OCI-LY3 (cell line): Measurements from ENCODE around the gene ADAD2.

ENCODE experiments used
- H2AFZ ChIP-seq: fragments of 200-600, 300-600 bp; shearing (Covaris generic); 2 replicates; pipeline ENCODE4 v1.6.0; 2014; ENCODE audit warnings: antibody characterized with exemption, low read depth, low read length
- H3K27ac ChIP-seq: fragments of 200-600, 300-600 bp; sonication (generic); 2 replicates; pipeline ENCODE4 v1.5.1; 2014; ENCODE audit warnings: mild to moderate bottlenecking, low read length, moderate library complexity, mixed read lengths
- H3K27me3 ChIP-seq: fragments of 200-600, 300-600 bp; sonication (generic); 2 replicates; pipeline ENCODE4 v1.6.1; 2014; ENCODE audit warnings: low read depth, low read length, mixed read lengths
- H3K36me3 ChIP-seq: fragments of 200-600, 300-600 bp; sonication (generic); replicated peaks from 2 replicates; pipeline ENCODE3; 2014; ENCODE audit warnings: low read depth, low read length, mixed read lengths
- H3K4me1 ChIP-seq: fragments of 300-600, 200-600 bp; sonication (generic); 2 replicates; pipeline ENCODE4 v1.6.1; 2014; ENCODE audit warnings: low read length, mixed read lengths
- H3K4me2 ChIP-seq: fragments of 200-600, 300-600 bp; sonication (generic); 2 replicates; pipeline ENCODE4 v1.6.1; 2014; ENCODE audit warnings: low read length, mixed read lengths
- H3K4me3 ChIP-seq: fragments of 300-600, 200-600 bp; sonication (generic); 2 replicates; pipeline ENCODE4 v1.5.1; 2014; ENCODE audit warnings: antibody characterized with exemption, mild to moderate bottlenecking, low read length, moderate library complexity
- H3K79me2 ChIP-seq: fragments of 300-600, 200-600 bp; shearing (Covaris generic); 2 replicates; pipeline ENCODE4 v1.6.1; 2014; ENCODE audit warnings: mild to moderate bottlenecking, low read length, mixed read lengths
- H3K9ac ChIP-seq: fragments of 300-600, 200-600 bp; shearing (Covaris generic); 2 replicates; pipeline ENCODE4 v1.6.0; 2014; ENCODE audit warnings: mild to moderate bottlenecking, low read length, moderate library complexity
- H3K9me3 ChIP-seq: fragments of 200-600, 300-600 bp; shearing (Covaris generic); 2 replicates; pipeline ENCODE4 v1.6.1; 2014; ENCODE audit warnings: low read length, mixed read lengths; ENCODE audit not compliant: insufficient read depth
- H4K20me1 ChIP-seq: fragments of 200-600, 300-600 bp; sonication (generic); 2 replicates; pipeline ENCODE4 v1.6.1; 2016; ENCODE audit warnings: low read length, mixed read lengths; ENCODE audit not compliant: insufficient read depth
- EZH2phosphoT487 ChIP-seq: fragments of 200-600 bp; shearing (Covaris generic); IDR thresholded peaks from 2 replicates; pipeline ENCODE4 v1.6.1; 2018; ENCODE audit warnings: antibody characterized with exemption, mixed run types, low read depth
- TF ChIP-seq, protein P1 (sequence below): fragments of 200-600, 300-600 bp; sonication (generic); IDR thresholded peaks from 2 replicates; pipeline ENCODE4 v1.5.1; 2014; ENCODE audit warnings: antibody characterized with exemption, low read length, low read depth

ADAD2 gene

DNA sequence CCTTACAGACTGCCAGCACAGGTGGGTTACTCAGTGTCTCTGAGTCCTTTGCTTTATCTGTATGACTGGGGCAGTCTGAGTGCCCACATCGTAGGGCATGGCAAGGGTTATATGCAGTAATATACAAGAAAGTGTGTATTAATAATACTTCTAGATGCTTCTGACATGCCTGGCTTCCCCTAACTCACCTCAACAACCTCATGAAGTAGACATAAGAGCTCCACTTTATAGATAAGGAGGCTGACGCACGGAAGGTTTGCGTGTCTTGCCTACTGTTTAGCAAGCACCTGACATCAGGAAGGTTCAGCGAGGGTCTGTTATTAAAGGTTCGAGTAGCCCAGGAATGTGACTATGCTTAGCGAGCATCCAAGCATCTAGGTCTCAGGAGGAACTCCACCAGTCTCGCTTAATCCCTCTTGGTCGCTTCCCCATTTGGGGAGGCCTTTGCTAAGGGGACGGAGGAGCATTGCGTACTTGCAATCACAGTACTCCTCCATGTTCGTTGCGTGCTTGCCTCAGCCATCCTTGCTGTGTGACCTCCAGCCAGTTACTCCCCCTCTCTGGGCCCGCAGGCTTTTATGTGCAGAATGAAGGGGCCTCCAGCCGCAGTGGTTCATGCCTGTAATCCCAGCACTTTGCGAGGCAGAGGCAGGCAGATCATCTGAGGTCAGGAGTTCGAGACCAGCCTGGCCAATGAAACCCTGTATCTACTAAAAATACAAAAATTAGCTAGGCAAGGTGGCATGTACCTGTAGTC, 47.2 kb downstream of the ADAD2 start:
- peaks cover 28% of the 10 kb centered on the region for H3K27me3 ChIP-seq

DNA sequence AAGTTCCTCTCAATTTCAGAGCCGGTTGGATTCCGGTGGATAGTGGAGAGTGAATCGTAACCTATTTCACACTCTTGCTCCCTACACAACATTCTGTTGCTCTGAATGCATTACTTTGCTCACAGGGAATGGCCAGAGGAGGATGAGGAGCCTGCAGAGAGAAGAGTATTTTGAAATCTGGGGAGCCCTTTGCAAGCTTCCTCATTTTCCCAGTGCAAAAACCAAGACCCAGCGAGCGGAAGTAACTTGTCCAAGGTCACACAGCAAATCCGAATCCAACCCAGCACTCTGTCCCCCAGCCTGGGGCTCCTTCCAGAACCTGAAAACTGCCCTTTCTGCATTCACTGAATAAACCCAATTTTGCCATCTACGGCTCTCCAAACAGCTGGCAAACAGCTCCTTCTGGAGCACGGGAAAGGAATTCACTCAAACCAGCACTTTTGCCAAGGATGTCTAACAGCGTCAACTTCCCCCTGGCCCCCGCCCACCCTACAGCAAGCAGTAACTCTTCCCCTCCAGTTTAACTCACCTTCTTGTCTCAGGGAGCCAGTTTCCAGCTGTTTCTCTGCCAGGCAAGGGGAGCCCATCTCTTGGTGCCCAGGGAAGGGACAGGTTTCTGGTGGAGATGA, 48.3 kb downstream of the ADAD2 start:
- Histone ChIP-seq H3K79me2 (no peaks in the 10 kb centered on the region), H3K4me1 (no peaks in the 10 kb centered on the region), H3K9me3 (no peaks in the 10 kb centered on the region), H3K36me3 (no peaks in the 10 kb centered on the region), H3K4me3 (no peak overlapping the region), H3K4me2 (no peak overlapping the region), H4K20me1 (no peaks in the 10 kb centered on the region), H3K9ac (no peak overlapping the region), H3K27me3 (peaks cover 25% of the 10 kb centered on the region), H2AFZ (no peak overlapping the region), H3K27ac (no peak overlapping the region)
- TF ChIP-seq EZH2phosphoT487 = no peak
- TF ChIP-seq, protein P1, sequence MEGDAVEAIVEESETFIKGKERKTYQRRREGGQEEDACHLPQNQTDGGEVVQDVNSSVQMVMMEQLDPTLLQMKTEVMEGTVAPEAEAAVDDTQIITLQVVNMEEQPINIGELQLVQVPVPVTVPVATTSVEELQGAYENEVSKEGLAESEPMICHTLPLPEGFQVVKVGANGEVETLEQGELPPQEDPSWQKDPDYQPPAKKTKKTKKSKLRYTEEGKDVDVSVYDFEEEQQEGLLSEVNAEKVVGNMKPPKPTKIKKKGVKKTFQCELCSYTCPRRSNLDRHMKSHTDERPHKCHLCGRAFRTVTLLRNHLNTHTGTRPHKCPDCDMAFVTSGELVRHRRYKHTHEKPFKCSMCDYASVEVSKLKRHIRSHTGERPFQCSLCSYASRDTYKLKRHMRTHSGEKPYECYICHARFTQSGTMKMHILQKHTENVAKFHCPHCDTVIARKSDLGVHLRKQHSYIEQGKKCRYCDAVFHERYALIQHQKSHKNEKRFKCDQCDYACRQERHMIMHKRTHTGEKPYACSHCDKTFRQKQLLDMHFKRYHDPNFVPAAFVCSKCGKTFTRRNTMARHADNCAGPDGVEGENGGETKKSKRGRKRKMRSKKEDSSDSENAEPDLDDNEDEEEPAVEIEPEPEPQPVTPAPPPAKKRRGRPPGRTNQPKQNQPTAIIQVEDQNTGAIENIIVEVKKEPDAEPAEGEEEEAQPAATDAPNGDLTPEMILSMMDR = no peak

More for the DNA sequence above, 47.2 kb downstream of the ADAD2 start:
- H3K9ac ChIP-seq = no peak overlapping the region
- no peaks in the 10 kb centered on the region for H3K9me3 ChIP-seq
- no peak overlapping the region for H3K27ac ChIP-seq
- H3K4me2 ChIP-seq = no peak overlapping the region
- H2AFZ ChIP-seq = no peak overlapping the region
- H3K36me3 ChIP-seq = no peaks in the 10 kb centered on the region
- H3K79me2 ChIP-seq = no peaks in the 10 kb centered on the region
- H4K20me1 ChIP-seq = no peaks in the 10 kb centered on the region
- H3K4me1 ChIP-seq = no peaks in the 10 kb centered on the region
- TF ChIP-seq, protein P1 = no peak
- no peak for TF ChIP-seq EZH2phosphoT487
- no peak overlapping the region for H3K4me3 ChIP-seq

DNA sequence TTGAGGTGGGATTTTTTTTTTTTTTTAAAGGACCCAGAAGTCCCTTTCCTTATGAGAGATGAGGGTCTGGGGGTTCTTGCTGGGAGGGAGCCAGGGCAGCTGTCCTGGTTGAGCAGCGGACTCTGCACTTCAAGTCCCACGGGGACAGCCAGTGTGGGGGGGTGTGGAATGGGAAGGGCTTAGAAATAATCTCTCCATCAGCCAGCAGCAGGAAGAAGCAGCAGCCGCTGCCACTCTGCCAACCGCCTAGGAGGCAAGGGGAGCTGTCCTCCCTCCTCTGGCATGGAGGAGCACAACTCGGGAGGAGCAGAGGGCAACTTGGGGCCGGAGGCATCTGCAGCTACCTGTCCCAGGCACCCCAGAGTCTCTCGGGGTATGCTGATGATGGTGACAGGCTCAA, 49.0 kb downstream of the ADAD2 start, which contains the start of gene KCNG4:
Gene KCNG4, minus strand, starts transcription at position 104 of the 400 bp plus-strand sequence. CDS start 2,527 bp downstream, outside the sequence.
- Histone ChIP-seq H3K4me2 (no peak within 1 kb of the TSS), H4K20me1 (no peaks in the 10 kb centered on the region), H3K27ac (no peak within 1 kb of the TSS), H3K79me2 (no peaks in the 10 kb centered on the region), H3K4me1 (no peaks in the 10 kb centered on the region), H3K36me3 (no peaks in the 10 kb centered on the region), H3K9me3 (no peaks in the 10 kb centered on the region), H3K4me3 (no peak within 1 kb of the TSS), H3K9ac (no peak within 1 kb of the TSS), H2AFZ (no peak within 1 kb of the TSS), H3K27me3 (peaks cover 25% of the 10 kb centered on the region)
- TF ChIP-seq, protein P1 = no peak

DNA sequence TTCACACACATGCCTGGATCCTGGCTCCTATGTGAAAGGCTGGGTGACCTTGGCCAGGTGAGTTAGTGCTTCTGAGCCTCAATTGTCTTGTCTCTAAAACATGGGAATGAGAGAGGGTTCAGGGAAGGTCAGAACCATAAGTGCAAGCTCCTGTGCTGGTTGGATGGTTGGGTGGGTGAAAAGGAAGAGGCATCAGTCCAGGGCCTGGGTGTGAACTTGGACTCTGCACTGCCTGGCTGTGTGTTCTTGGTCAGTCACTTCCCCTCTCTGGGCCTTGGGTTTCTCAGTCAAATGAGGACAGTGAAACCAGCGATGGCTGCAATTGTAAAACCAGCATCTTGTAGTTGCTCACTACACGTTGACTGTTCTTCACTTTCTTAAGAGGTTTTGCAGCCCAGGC, 49.5 kb downstream of the ADAD2 start:
- no peak overlapping the region for H3K4me2 ChIP-seq
- no peaks in the 10 kb centered on the region for H3K79me2 ChIP-seq
- no peak overlapping the region for H3K9ac ChIP-seq
- no peak overlapping the region for H2AFZ ChIP-seq
- H3K9me3 ChIP-seq = no peaks in the 10 kb centered on the region
- TF ChIP-seq, protein P1 = no peak
- TF ChIP-seq EZH2phosphoT487 = no peak
- no peak overlapping the region for H3K27ac ChIP-seq
- no peaks in the 10 kb centered on the region for H3K36me3 ChIP-seq
- no peaks in the 10 kb centered on the region for H4K20me1 ChIP-seq
- peaks cover 25% of the 10 kb centered on the region for H3K27me3 ChIP-seq
- H3K4me3 ChIP-seq = no peak overlapping the region
- no peaks in the 10 kb centered on the region for H3K4me1 ChIP-seq
